K562 (cell line): ENCODE data around the gene TMEM214. TPM values are rescaled to one million over a fixed set of nuclear protein-coding genes. Genes with fewer than 3 reads are reported as not detected.

Source experiments
- CREBBP ChIP-seq: IDR thresholded peaks from one replicate; pipeline ENCODE4 v1.6.1; 2012; ENCODE audit warnings: low read depth, mild to moderate bottlenecking, control low read depth, inconsistent platforms, low read length
- CTCF ChIP-seq, 3 experiments: IDR thresholded peaks in 2 of 3; conservative IDR thresholded peaks in 1 of 3; 2 replicates each; pipeline ENCODE4 v1.5.1; 2011 to 2012; ENCODE audit warnings: low read length in 3 of 3, mild to moderate bottlenecking in 3 of 3, control low read depth in 2 of 3, improper control_type of control experiment in 1 of 3, inconsistent platforms in 1 of 3, low read depth in 1 of 3, mixed read lengths in 1 of 3, moderate library complexity in 1 of 3; ENCODE audit not compliant: insufficient read depth in 2 of 3
- DACH1 ChIP-seq: fragments of 450-650 bp; IDR thresholded peaks from 2 replicates; pipeline ENCODE4 v1.6.1; 2018; ENCODE audit not compliant: partially characterized antibody
- EGR1 ChIP-seq: fragments of 450-650 bp; conservative IDR thresholded peaks from 2 replicates; pipeline ENCODE4 v1.6.1; 2017; ENCODE audit warnings: mild to moderate bottlenecking
- ELF2 ChIP-seq: fragments of 250-450 bp; sonication (Bioruptor Pico); IDR thresholded peaks from 2 replicates; pipeline ENCODE4 v1.5.0; 2021; ENCODE audit warnings: mild to moderate bottlenecking
- FOXK1 ChIP-seq: sonication (generic); formaldehyde crosslinking; IDR thresholded peaks from 2 replicates; pipeline ENCODE4 v1.8.0; 2022; ENCODE audit warnings: missing genetic modification reagents, mild to moderate bottlenecking, borderline replicate concordance
- GABPA ChIP-seq: fragments of 200-800 bp; sonication (Bioruptor generic); conservative IDR thresholded peaks from 2 replicates; pipeline ENCODE4 v1.6.1; 2016; ENCODE audit warnings: low read depth, missing genetic modification characterization, missing compliant biosample characterization
- HNRNPK ChIP-seq: fragments of 200-400 bp; formaldehyde crosslinking; IDR thresholded peaks from one replicate; pipeline ENCODE4 v1.6.1; 2018; ENCODE audit warnings: mild to moderate bottlenecking, low read depth, low read length; ENCODE audit not compliant: poor library complexity, severe bottlenecking
- NFE2 ChIP-seq: IDR thresholded peaks from 2 replicates; pipeline ENCODE4 v1.6.1; 2014; ENCODE audit warnings: antibody characterized with exemption, low read depth
- SAFB ChIP-seq: fragments of 200-400 bp; formaldehyde crosslinking; IDR thresholded peaks from 2 replicates; pipeline ENCODE4 v1.6.1; 2017; ENCODE audit warnings: low read depth, low read length, borderline replicate concordance
- SIN3A ChIP-seq, 2 experiments: fragments of 150-350 bp in 1 of 2; IDR thresholded peaks; 2 replicates each; pipeline ENCODE4 v1.6.1; 2011 to 2016; ENCODE audit warnings: borderline replicate concordance in 2 of 2, low read depth in 2 of 2, low read length in 2 of 2, mild to moderate bottlenecking in 2 of 2, moderate library complexity in 2 of 2; ENCODE audit not compliant: control insufficient read depth in 1 of 2
- SOX6 ChIP-seq: fragments of 450-650 bp; IDR thresholded peaks from 2 replicates; pipeline ENCODE4 v1.6.1; 2014; ENCODE audit warnings: mild to moderate bottlenecking
- SRSF3 ChIP-seq: fragments of 200-400 bp; formaldehyde crosslinking; IDR thresholded peaks from 2 replicates; pipeline ENCODE4 v1.6.1; 2016; ENCODE audit warnings: mild to moderate bottlenecking, low read length, moderate library complexity; ENCODE audit not compliant: insufficient read depth
- TBP ChIP-seq: optimal IDR thresholded peaks from 2 replicates; pipeline ENCODE3; 2011; ENCODE audit warnings: low read depth, low read length, improper control_type of control experiment
- ZNF592 ChIP-seq: fragments of 450-650 bp; IDR thresholded peaks from 2 replicates; pipeline ENCODE4 v1.6.1; 2017; ENCODE audit warnings: antibody characterized with exemption, mild to moderate bottlenecking
- polyA plus RNA-seq, 8 experiments: library from polyadenylated mRNA; depleted of rRNA in 4 of 8; stranded (reverse) in 5 of 8; unstranded in 3 of 8; fragments of >200 nt; fragmentation: Nextera tagmentation in 2 of 8; fragmentation: Illumina TruSeq in 1 of 8; extraction: Ambion mirVana in 2 of 8; extraction: Trizol in 1 of 8; gene quantifications; 2 replicates each; pipeline versions ENCODE4 v1.2.1 to v1.2.3, GENCODE V29; 2011 to 2014; ENCODE audit warnings: inconsistent platforms in 1 of 8, missing spikeins in 1 of 8
- total RNA-seq, 7 experiments: library from RNA; depleted of rRNA in 6 of 7; stranded (reverse); fragments of >200 nt in 6 of 7; fragmentation: Illumina TruSeq in 2 of 7; extraction: Trizol in 2 of 7; gene quantifications; 2 replicates each; pipeline versions ENCODE4 v1.2.1 to v1.2.3, GENCODE V29; 2011 to 2021; ENCODE audit warnings: low replicate concordance in 1 of 7
- TF ChIP-seq, protein P1 (sequence below): sonication (generic); formaldehyde crosslinking; IDR thresholded peaks from 2 replicates; pipeline ENCODE4 v1.8.1; 2022; ENCODE audit warnings: missing genetic modification reagents
- TF ChIP-seq, protein P2 (sequence below): sonication (generic); formaldehyde crosslinking; IDR thresholded peaks from 2 replicates; pipeline ENCODE4 v1.9.0; 2022; ENCODE audit warnings: mild to moderate bottlenecking, missing genetic modification reagents

The TMEM214 gene
- total and polyA plus RNA-seq, 9 of the 15 experiments (the other 6 are each of a cell fraction or from before 2014, with no cell fraction given) = 11.4 to 81.4 (median 44.1) TPM

GRCh38 chr2:27071277-27071989, 38.7 kb downstream of the TMEM214 start, which contains the start of gene OST4 (continued):
- TF ChIP-seq SOX6 (peak; percentile 54; the same call in 1 of the 2 replicates), CREBBP (no peak), TBP (peak; percentile 75), DACH1 (no peak), FOXK1 (CRISPR knock-in tag) (peak; percentile 50; the same call in 1 of the 2 replicates), NFE2 (no peak), SIN3A (IDR thresholded peaks at IDR 0.05; ENCODE audit: borderline replicate concordance in 2 of 2, control insufficient read depth in 1 of 2, low read depth in 2 of 2, low read length in 2 of 2) (peak; percentile 91 to 96), HNRNPK (peak; percentile 93), CTCF (IDR thresholded peaks at IDR 0.05 in 2 of 3, conservative IDR thresholded peaks at IDR 0.05 in 1 of 3; ENCODE audit: insufficient read depth in 2 of 3, low read depth in 1 of 3, low read length in 3 of 3) (0 out of 6 replicates have a peak, but pooled peaks of 1 of the 3 experiments have one; percentile 12), GABPA (tag) (peak; percentile 98), SAFB (0 out of 2 replicates have a peak, but pooled peaks have one; percentile 69), SRSF3 (0 out of 2 replicates have a peak, but pooled peaks have one; percentile 36), ZNF592 (peak; percentile 52; the same call in 1 of the 2 replicates), EGR1 (no peak), ELF2 (CRISPR knock-in tag) (peak; percentile 49; the same call in 1 of the 2 replicates)
- TF ChIP-seq, protein P1, sequence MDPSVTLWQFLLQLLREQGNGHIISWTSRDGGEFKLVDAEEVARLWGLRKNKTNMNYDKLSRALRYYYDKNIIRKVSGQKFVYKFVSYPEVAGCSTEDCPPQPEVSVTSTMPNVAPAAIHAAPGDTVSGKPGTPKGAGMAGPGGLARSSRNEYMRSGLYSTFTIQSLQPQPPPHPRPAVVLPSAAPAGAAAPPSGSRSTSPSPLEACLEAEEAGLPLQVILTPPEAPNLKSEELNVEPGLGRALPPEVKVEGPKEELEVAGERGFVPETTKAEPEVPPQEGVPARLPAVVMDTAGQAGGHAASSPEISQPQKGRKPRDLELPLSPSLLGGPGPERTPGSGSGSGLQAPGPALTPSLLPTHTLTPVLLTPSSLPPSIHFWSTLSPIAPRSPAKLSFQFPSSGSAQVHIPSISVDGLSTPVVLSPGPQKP (CRISPR knock-in tag) = no peak
- TF ChIP-seq, protein P2, sequence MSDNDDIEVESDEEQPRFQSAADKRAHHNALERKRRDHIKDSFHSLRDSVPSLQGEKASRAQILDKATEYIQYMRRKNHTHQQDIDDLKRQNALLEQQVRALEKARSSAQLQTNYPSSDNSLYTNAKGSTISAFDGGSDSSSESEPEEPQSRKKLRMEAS (CRISPR knock-in tag) = peak; percentile 20; the same call in 1 of the 2 replicates
